SU-DHL-6 (cell line): ENCODE measurements around the gene EBF3.

Experiments
- H2AFZ ChIP-seq: fragments of 200-600 bp; sonication (generic); 2 replicates; pipeline ENCODE4 v1.6.1; 2014; ENCODE audit warnings: low read depth, mild to moderate bottlenecking, moderate library complexity, mixed read lengths, antibody characterized with exemption, low read length; ENCODE audit not compliant: severe bottlenecking
- H3F3A ChIP-seq: fragments of 200-600 bp; shearing (Covaris generic); 2 replicates; pipeline ENCODE4 v1.6.0; 2016; ENCODE audit warnings: antibody characterized with exemption, mild to moderate bottlenecking; ENCODE audit not compliant: insufficient read depth
- H3K27ac ChIP-seq: fragments of 200-600 bp; sonication (generic); 2 replicates; pipeline ENCODE4 v1.5.1; 2016; ENCODE audit warnings: low read depth, mild to moderate bottlenecking, low read length, moderate library complexity, mixed read lengths
- H3K27me3 ChIP-seq: fragments of 200-600 bp; sonication (generic), shearing (Covaris generic); 2 replicates; pipeline ENCODE4 v1.6.0; 2014; ENCODE audit warnings: mild to moderate bottlenecking, low read length
- H3K36me3 ChIP-seq: fragments of 200-600 bp; sonication (generic); 2 replicates; pipeline ENCODE4 v1.6.1; 2014; ENCODE audit warnings: mild to moderate bottlenecking, low read length, mixed read lengths
- H3K4me2 ChIP-seq: fragments of 300-600, 200-600 bp; shearing (Covaris generic), sonication (generic); 2 replicates; pipeline ENCODE4 v1.6.0; 2014; ENCODE audit warnings: low read length, low read depth, mild to moderate bottlenecking; ENCODE audit not compliant: poor library complexity, severe bottlenecking
- H3K4me3 ChIP-seq: fragments of 200-600 bp; sonication (generic); 2 replicates; pipeline ENCODE4 v1.5.1; 2014; ENCODE audit warnings: antibody characterized with exemption, low read length, mild to moderate bottlenecking, mixed read lengths; ENCODE audit not compliant: insufficient read depth, poor library complexity, severe bottlenecking
- H3K79me2 ChIP-seq: fragments of 200-600 bp; sonication (generic); 2 replicates; pipeline ENCODE4 v1.6.1; 2014; ENCODE audit warnings: mild to moderate bottlenecking, low read length, moderate library complexity; ENCODE audit not compliant: insufficient read depth
- H3K9ac ChIP-seq: fragments of 200-600 bp; sonication (generic); 2 replicates; pipeline ENCODE4 v1.7.0; 2014; ENCODE audit warnings: mild to moderate bottlenecking, low read length
- H3K9me2 ChIP-seq: fragments of 200-600 bp; sonication (generic); replicated peaks from 2 replicates; pipeline ENCODE4 v1.6.1; 2014; ENCODE audit warnings: low read length; ENCODE audit not compliant: insufficient read depth
- H3K9me3 ChIP-seq: fragments of 200-600 bp; sonication (generic); 2 replicates; pipeline ENCODE4 v1.6.1; 2014; ENCODE audit warnings: low read length, mixed read lengths; ENCODE audit not compliant: insufficient read depth
- H4K20me1 ChIP-seq: fragments of 200-600 bp; sonication (generic); 2 replicates; pipeline ENCODE4 v1.6.1; 2014; ENCODE audit warnings: low read depth, mild to moderate bottlenecking, antibody characterized with exemption, low read length, moderate library complexity, mixed read lengths
- EZH2phosphoT487 ChIP-seq: fragments of 200-600 bp; sonication (generic), shearing (Covaris generic); conservative IDR thresholded peaks from 2 replicates; pipeline ENCODE4 v1.6.1; 2018; ENCODE audit warnings: mild to moderate bottlenecking, antibody characterized with exemption, low read length, moderate library complexity, mixed read lengths
- TF ChIP-seq, protein P1 (sequence below): fragments of 200-600 bp; sonication (generic); IDR thresholded peaks from one replicate; pipeline ENCODE4 v1.5.1; 2017; ENCODE audit warnings: antibody characterized with exemption, mild to moderate bottlenecking, low read length, moderate library complexity; ENCODE audit not compliant: insufficient read depth, poor library complexity, severe bottlenecking

Gene EBF3

DNA sequence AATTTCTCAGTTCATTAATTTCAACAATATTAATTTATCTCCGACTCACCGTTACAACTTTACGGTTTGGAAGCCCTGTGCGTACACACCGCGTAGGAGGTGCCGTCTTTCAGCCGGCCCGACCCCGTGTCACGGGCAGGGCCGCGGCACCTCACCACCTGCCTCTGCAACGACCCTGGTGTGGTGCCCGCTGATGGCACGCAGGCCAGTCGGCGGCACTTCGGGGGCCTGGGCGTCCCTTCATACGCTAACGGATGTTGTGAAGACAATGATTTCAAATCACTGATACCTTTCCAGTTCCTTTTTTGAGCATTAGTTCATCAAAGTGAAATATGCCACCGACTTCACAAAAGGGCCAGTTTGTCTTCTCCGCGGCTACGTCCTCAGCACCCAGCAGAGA, 125.3 kb downstream of the EBF3 start:
- Histone ChIP-seq H3K9me3 (no peaks in the 10 kb centered on the region), H3K4me2 (no peak overlapping the region), H3K9ac (no peak overlapping the region), H4K20me1 (no peaks in the 10 kb centered on the region), H3K4me3 (no peak overlapping the region), H3K27me3 (no peaks in the 10 kb centered on the region), H3K9me2 (no peaks in the 10 kb centered on the region), H3K27ac (no peak overlapping the region), H2AFZ (no peak overlapping the region), H3K36me3 (no peaks in the 10 kb centered on the region), H3K79me2 (no peaks in the 10 kb centered on the region), H3F3A (no peaks in the 10 kb centered on the region)
- TF ChIP-seq EZH2phosphoT487: no peak
- TF ChIP-seq, protein P1, sequence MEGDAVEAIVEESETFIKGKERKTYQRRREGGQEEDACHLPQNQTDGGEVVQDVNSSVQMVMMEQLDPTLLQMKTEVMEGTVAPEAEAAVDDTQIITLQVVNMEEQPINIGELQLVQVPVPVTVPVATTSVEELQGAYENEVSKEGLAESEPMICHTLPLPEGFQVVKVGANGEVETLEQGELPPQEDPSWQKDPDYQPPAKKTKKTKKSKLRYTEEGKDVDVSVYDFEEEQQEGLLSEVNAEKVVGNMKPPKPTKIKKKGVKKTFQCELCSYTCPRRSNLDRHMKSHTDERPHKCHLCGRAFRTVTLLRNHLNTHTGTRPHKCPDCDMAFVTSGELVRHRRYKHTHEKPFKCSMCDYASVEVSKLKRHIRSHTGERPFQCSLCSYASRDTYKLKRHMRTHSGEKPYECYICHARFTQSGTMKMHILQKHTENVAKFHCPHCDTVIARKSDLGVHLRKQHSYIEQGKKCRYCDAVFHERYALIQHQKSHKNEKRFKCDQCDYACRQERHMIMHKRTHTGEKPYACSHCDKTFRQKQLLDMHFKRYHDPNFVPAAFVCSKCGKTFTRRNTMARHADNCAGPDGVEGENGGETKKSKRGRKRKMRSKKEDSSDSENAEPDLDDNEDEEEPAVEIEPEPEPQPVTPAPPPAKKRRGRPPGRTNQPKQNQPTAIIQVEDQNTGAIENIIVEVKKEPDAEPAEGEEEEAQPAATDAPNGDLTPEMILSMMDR: no peak

GRCh38 chr10:129837909-129838582, 126.0 kb downstream of the EBF3 start:
- Histone ChIP-seq H3K27me3 (no peaks in the 10 kb centered on the region), H3K79me2 (no peaks in the 10 kb centered on the region), H3K36me3 (no peaks in the 10 kb centered on the region), H3K9me2 (no peaks in the 10 kb centered on the region), H2AFZ (no peak overlapping the region), H3K4me3 (no peak overlapping the region), H3F3A (no peaks in the 10 kb centered on the region), H3K9me3 (no peaks in the 10 kb centered on the region), H3K4me2 (no peak overlapping the region), H3K9ac (no peak overlapping the region), H4K20me1 (no peaks in the 10 kb centered on the region), H3K27ac (no peak overlapping the region)
- TF ChIP-seq, protein P1: no peak
- no peak for TF ChIP-seq EZH2phosphoT487

GRCh38 chr10:129836253-129836652, 127.8 kb downstream of the EBF3 start:
- Histone ChIP-seq H3K9ac (no peak overlapping the region), H3K4me2 (no peak overlapping the region), H4K20me1 (no peaks in the 10 kb centered on the region), H3K27ac (no peak overlapping the region), H3F3A (no peaks in the 10 kb centered on the region), H3K9me3 (no peaks in the 10 kb centered on the region), H3K27me3 (no peaks in the 10 kb centered on the region), H2AFZ (no peak overlapping the region), H3K9me2 (no peaks in the 10 kb centered on the region), H3K4me3 (no peak overlapping the region), H3K36me3 (no peaks in the 10 kb centered on the region), H3K79me2 (no peaks in the 10 kb centered on the region)
- TF ChIP-seq, protein P1: no peak
- TF ChIP-seq EZH2phosphoT487: no peak
